Astrocyte (in vitro differentiated cells and primary cell): ENCODE data around the gene PCNX4. TPM values are rescaled to one million over a fixed set of nuclear protein-coding genes. Genes with fewer than 3 reads are reported as not detected.

ENCODE experiments used
- DNase-seq: peaks from one replicate; pipeline ENCODE4 v3.0.0-alpha.2; 2010; ENCODE audit warnings: low read depth
- FAIRE-seq: peaks from 2 replicates; lab custom pipeline; 2011; peaks lifted over from hg19 to GRCh38; lab: Jason Lieb, UNC
- H2AFZ ChIP-seq: 2 replicates; pipeline ENCODE4 v1.6.0; 2012; ENCODE audit warnings: low read depth, low read length, inconsistent platforms
- H3K27ac ChIP-seq: 2 replicates; pipeline ENCODE4 v1.5.1; 2011; ENCODE audit warnings: low read depth, low read length, inconsistent platforms
- H3K27me3 ChIP-seq: 2 replicates; pipeline ENCODE4 v1.6.0; 2011; ENCODE audit warnings: low read length, inconsistent platforms; ENCODE audit not compliant: insufficient read depth
- H3K36me3 ChIP-seq: 2 replicates; pipeline ENCODE4 v1.5.1; 2011; ENCODE audit warnings: low read length, inconsistent platforms; ENCODE audit not compliant: insufficient read depth
- H3K4me1 ChIP-seq: 2 replicates; pipeline ENCODE4 v1.5.1; 2011; ENCODE audit warnings: low read length, inconsistent platforms; ENCODE audit not compliant: insufficient read depth
- H3K4me2 ChIP-seq: 2 replicates; pipeline ENCODE4 v1.6.0; 2012; ENCODE audit warnings: low read length, inconsistent platforms
- H3K4me3 ChIP-seq: 2 replicates; pipeline ENCODE4 v1.5.1; 2011; ENCODE audit warnings: low read depth, mild to moderate bottlenecking, low read length, inconsistent platforms; ENCODE audit not compliant: insufficient read depth
- H3K79me2 ChIP-seq: 2 replicates; pipeline ENCODE4 v1.6.0; 2012; ENCODE audit warnings: mild to moderate bottlenecking, low read length, inconsistent platforms; ENCODE audit not compliant: insufficient read depth
- H3K9ac ChIP-seq: 2 replicates; pipeline ENCODE4 v1.6.0; 2012; ENCODE audit warnings: mild to moderate bottlenecking, low read length, inconsistent platforms
- H3K9me3 ChIP-seq: 2 replicates; pipeline ENCODE4 v1.5.1; 2012; ENCODE audit warnings: low read depth, mild to moderate bottlenecking, low read length, inconsistent platforms; ENCODE audit not compliant: insufficient read depth
- H4K20me1 ChIP-seq: 2 replicates; pipeline ENCODE4 v1.6.0; 2012; ENCODE audit warnings: low read length, inconsistent platforms; ENCODE audit not compliant: insufficient read depth
- H3K27ac Mint-ChIP-seq: one replicate; pipeline ENCODE4 v1.8.0; 2021; ENCODE audit warnings: mild to moderate bottlenecking, mixed read lengths; ENCODE audit not compliant: unreplicated experiment
- H3K27me3 Mint-ChIP-seq: one replicate; pipeline ENCODE4 v1.8.0; 2021; ENCODE audit warnings: low read depth, mixed read lengths; ENCODE audit not compliant: unreplicated experiment
- H3K36me3 Mint-ChIP-seq: one replicate; pipeline ENCODE4 v1.8.0; 2021; ENCODE audit warnings: low read depth, mixed read lengths; ENCODE audit not compliant: unreplicated experiment
- H3K4me1 Mint-ChIP-seq: one replicate; pipeline ENCODE4 v1.8.0; 2021; ENCODE audit warnings: low read depth, mixed read lengths; ENCODE audit not compliant: unreplicated experiment
- H3K4me3 Mint-ChIP-seq: one replicate; pipeline ENCODE4 v1.8.0; 2021; ENCODE audit warnings: mild to moderate bottlenecking, moderate library complexity, mixed read lengths; ENCODE audit not compliant: unreplicated experiment
- H3K9me3 Mint-ChIP-seq: one replicate; pipeline ENCODE4 v1.8.0; 2021; ENCODE audit warnings: mild to moderate bottlenecking, mixed read lengths; ENCODE audit not compliant: unreplicated experiment
- EZH2 ChIP-seq: IDR thresholded peaks from 2 replicates; pipeline ENCODE4 v1.6.1; 2012; ENCODE audit warnings: mild to moderate bottlenecking, low read length, inconsistent platforms; ENCODE audit not compliant: insufficient read depth
- total RNA-seq: library from RNA; stranded (reverse); gene quantifications from 2 replicates; pipeline ENCODE4 v1.2.1, GENCODE V29; 2021
- TF ChIP-seq, protein P1 (sequence below): IDR thresholded peaks from 2 replicates; pipeline ENCODE4 v1.5.1; 2011; ENCODE audit warnings: low read depth, mild to moderate bottlenecking, inconsistent platforms, low read length, moderate library complexity; ENCODE audit not compliant: insufficient read depth

Gene PCNX4
- total RNA-seq, 1 donor from 2014 or later = 71.3 TPM

DNA sequence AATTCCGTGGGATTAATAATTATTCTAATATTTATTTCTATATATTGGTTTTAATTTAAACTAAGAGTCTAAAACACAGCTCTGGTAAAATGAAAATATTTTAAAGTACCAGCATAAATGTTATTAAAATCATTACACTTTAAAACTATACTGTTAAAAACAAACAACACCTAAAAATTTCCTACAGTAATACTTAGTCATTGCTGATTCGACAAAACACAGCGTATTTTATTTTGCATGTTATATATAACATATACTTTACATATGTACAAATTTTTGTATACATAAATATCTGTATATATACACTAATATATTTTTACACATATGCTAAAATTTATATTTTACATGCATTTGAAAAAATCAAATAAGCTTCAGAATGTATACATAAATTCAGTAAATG, 6.0 kb upstream of the PCNX4 start:
- no peaks in the 10 kb centered on the region for H3K79me2 ChIP-seq
- H2AFZ ChIP-seq = no peak overlapping the region
- no peak overlapping the region for H3K4me3 Mint-ChIP-seq
- no peak overlapping the region for H3K4me2 ChIP-seq
- H3K4me3 ChIP-seq = no peak overlapping the region
- H3K4me1 Mint-ChIP-seq = no peaks in the 10 kb centered on the region
- no peak overlapping the region for H3K27ac Mint-ChIP-seq
- no peak overlapping the region for H3K27ac ChIP-seq
- H3K4me1 ChIP-seq = no peaks in the 10 kb centered on the region
- H3K9ac ChIP-seq = no peak overlapping the region
- no peaks in the 10 kb centered on the region for H3K27me3 ChIP-seq
- H3K9me3 ChIP-seq = no peaks in the 10 kb centered on the region
- H3K36me3 ChIP-seq = no peaks in the 10 kb centered on the region
- H3K9me3 Mint-ChIP-seq = no peaks in the 10 kb centered on the region
- no peaks in the 10 kb centered on the region for H4K20me1 ChIP-seq
- TF ChIP-seq, protein P1, sequence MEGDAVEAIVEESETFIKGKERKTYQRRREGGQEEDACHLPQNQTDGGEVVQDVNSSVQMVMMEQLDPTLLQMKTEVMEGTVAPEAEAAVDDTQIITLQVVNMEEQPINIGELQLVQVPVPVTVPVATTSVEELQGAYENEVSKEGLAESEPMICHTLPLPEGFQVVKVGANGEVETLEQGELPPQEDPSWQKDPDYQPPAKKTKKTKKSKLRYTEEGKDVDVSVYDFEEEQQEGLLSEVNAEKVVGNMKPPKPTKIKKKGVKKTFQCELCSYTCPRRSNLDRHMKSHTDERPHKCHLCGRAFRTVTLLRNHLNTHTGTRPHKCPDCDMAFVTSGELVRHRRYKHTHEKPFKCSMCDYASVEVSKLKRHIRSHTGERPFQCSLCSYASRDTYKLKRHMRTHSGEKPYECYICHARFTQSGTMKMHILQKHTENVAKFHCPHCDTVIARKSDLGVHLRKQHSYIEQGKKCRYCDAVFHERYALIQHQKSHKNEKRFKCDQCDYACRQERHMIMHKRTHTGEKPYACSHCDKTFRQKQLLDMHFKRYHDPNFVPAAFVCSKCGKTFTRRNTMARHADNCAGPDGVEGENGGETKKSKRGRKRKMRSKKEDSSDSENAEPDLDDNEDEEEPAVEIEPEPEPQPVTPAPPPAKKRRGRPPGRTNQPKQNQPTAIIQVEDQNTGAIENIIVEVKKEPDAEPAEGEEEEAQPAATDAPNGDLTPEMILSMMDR = no peak
- TF ChIP-seq EZH2 = no peak
- DNase-seq (no peak), FAIRE-seq (no peak)
- H3K27me3 Mint-ChIP-seq = no peaks in the 10 kb centered on the region
- H3K36me3 Mint-ChIP-seq = no peaks in the 10 kb centered on the region

DNA sequence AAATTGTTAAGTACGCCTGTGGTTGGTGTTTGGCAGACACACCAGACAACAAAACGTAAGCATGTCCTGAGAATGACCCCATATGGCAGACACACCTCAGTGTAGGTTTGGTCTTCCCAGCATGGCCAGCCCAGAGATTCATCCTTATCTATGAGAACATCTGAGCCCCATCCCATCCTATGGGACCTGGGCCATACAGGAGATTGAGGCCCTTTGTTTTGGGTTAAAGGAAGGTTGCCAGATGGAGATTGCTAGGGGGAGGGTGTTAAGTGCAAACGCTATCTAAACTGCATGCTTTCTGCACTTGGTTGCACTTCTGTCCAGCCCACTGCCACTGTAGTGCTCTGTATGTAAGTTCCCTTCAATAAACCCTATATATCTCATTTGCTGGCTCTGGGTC, 4.1 kb upstream of the PCNX4 start:
- H3K9me3 Mint-ChIP-seq = no peaks in the 10 kb centered on the region
- no peak overlapping the region for H3K4me3 Mint-ChIP-seq
- TF ChIP-seq EZH2 = no peak
- TF ChIP-seq, protein P1 = no peak
- Histone ChIP-seq H3K9ac (no peak overlapping the region), H4K20me1 (no peaks in the 10 kb centered on the region), H3K27ac (no peak overlapping the region), H3K27me3 (no peaks in the 10 kb centered on the region), H3K9me3 (no peaks in the 10 kb centered on the region), H3K4me2 (no peak overlapping the region), H3K4me1 (no peaks in the 10 kb centered on the region), H2AFZ (no peak overlapping the region), H3K4me3 (no peak overlapping the region), H3K36me3 (no peaks in the 10 kb centered on the region), H3K79me2 (peaks cover 7% of the 10 kb centered on the region)
- H3K4me1 Mint-ChIP-seq = no peaks in the 10 kb centered on the region
- H3K27ac Mint-ChIP-seq = no peak overlapping the region
- FAIRE-seq = no peak
- H3K36me3 Mint-ChIP-seq = no peaks in the 10 kb centered on the region
- no peaks in the 10 kb centered on the region for H3K27me3 Mint-ChIP-seq
- no peak for DNase-seq

DNA sequence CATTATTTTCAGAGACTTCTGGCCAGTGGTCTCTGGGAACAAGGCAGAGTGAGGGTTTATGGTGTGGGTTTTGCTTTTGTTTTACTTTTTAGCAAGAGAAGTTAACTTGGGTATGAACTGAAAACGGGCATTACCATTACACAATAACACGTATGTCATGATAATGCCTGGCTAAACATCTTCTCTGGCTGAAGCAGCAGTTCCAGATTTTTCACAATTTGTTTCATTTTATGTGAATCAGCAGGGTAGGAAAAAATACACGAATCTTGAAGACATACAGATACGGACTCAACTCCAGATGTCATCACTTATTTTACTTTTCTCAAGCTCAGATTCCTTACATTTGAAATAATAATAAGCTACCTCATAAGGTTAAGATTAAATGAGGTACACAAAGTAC, 2.5 kb upstream of the PCNX4 start:
- DNase-seq (no peak), FAIRE-seq (no peak)
- Histone ChIP-seq H3K9me3 (no peaks in the 10 kb centered on the region), H2AFZ (no peak overlapping the region), H3K9ac (no peak overlapping the region), H3K27ac (no peak overlapping the region), H4K20me1 (peaks cover 7% of the 10 kb centered on the region), H3K4me2 (no peak overlapping the region), H3K27me3 (no peaks in the 10 kb centered on the region), H3K79me2 (peaks cover 23% of the 10 kb centered on the region), H3K36me3 (no peaks in the 10 kb centered on the region), H3K4me3 (no peak overlapping the region), H3K4me1 (peaks cover 5% of the 10 kb centered on the region)
- TF ChIP-seq, protein P1 = no peak
- TF ChIP-seq EZH2 = no peak
- Mint-ChIP-seq H3K36me3 (no peaks in the 10 kb centered on the region), H3K9me3 (no peaks in the 10 kb centered on the region), H3K4me3 (no peak overlapping the region), H3K27ac (no peak overlapping the region), H3K4me1 (peaks cover 3% of the 10 kb centered on the region), H3K27me3 (no peaks in the 10 kb centered on the region)
